Nucleus accumbens (tissue), 56 donors: ENCODE results near the gene DNAH17.

Experiments used
- DNase-seq, 56 donors: peaks; one replicate each; lab custom pipeline; 2025; lab: John Stamatoyannopoulos, UW

DNAH17 gene

DNA sequence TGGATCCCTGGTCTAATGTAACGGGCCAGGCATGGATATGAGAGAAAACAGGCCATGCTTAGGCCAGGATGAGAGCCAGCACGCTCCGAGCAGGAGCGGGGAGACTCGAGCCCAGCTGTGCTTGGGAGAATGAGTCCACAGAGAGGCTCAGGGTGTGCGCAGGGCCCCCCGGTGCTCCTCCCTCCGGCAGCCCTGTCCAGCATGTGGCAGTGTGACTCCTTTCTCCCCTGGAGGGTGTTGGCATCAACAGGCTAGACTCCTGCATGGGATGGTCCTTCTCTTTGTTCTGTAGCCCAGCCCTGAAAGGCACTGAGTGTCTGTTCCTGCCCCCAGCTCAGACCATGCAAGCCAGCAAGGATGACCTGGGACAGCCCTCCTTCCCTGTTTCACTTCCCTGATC lies 175.3 kb downstream of the DNAH17 start:
- no peak for DNase-seq

DNA sequence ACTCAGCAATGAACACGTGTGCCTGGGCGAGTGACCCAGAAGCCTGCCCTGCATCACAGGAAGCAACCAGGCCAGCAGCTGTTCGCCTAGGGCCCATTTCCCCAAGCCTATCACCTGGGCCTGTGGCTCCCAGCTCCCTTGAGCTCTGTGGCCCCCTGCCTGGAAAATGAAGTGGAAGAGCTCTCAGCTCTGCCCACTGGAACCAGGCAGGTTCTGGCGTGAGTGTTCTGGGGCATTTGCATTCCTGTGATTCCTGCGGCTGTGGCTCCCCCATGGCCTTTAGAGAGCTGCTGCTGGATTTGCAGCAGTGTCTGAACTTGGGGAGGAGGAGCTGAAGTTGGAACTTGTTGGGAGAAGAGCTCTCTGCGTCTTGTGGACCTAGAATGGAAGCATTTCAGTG lies 175.9 kb downstream of the DNAH17 start:
- no peak for DNase-seq

DNA sequence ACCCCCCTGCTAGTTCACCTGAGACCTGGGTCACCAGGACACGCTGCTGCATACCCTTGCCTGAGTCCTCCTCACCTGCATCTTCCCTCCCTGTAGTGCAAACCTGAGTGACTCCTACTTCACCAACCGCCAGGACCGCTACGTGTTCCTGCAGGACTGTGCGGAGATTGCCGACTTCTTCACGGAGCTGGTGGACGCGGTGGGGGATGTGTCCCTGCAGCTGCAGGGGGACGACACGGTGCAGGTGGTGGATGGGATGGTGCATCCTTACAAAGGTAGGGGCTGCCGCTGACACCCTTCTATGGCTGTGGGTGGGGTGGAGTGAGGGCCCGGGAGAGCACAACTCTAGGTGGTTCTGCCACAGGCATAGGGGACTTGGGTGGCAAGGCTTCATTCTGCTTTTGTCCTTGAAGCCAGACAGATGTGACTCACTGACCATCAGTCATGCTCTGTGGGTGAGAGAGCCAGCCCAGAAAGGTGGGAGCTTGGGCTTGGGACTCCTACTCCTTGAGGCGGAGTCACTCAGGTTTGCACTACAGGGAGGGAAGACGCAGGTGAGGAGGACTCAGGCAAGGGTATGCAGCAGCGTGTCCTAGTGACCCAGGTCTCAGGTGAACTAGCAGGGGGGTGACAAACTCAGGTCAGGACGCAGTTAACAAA lies 176.5 kb downstream of the DNAH17 start:
- DNase-seq = no peak

DNA sequence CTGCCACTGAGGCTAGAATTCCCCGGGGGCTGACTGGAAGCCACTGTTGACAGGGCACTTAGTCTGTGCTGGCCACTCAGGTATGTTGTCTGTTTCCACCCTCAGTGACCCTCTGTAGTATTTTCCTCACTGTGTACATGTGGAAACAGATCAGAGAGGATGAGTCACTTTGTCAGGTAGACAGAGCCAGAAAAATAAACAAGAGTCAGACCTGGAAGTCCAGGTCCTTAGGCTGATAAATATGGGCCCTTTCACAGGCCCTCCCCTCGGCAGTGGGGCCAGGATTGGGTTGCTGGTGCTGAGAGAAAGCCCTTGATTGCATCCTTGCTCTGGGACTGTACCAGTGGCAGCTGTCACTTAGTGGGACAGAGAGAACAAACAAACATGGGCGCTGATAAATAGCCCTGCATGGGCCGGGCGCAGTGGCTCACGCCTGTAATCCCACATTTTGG lies 177.5 kb downstream of the DNAH17 start:
- no peak for DNase-seq

DNA sequence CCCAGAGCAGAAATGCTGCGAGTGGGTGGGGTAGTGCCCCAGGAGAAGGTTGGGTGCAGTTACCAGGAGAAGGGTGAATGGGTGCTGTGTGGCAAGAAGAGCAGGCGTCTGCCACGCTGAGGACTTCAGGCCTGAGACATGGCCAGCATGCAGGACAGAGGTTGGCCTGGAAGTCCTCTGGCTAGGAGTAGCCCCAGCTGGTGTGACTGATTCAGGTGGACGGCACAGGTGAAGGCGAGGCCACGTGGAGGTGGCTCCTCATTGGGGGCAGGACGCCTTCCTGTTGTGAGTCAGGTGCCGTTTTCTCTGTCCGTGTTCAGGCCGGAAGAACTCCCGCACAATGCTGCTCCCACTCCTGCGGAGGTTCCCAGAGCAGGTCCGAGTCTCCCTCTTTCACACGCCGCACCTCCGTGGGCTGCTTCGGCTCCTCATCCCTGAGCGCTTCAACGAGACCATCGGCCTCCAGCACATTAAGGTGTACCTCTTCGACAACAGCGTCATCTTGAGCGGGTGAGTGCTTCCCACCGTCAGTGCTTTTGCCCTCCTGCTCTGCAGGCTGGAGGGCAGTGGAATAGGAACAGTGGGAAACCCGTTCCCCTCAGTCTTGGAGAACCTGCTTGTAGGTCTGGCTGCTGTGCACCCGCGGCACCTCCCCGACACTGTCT lies 178.0 kb downstream of the DNAH17 start:
- no peak for DNase-seq

DNA sequence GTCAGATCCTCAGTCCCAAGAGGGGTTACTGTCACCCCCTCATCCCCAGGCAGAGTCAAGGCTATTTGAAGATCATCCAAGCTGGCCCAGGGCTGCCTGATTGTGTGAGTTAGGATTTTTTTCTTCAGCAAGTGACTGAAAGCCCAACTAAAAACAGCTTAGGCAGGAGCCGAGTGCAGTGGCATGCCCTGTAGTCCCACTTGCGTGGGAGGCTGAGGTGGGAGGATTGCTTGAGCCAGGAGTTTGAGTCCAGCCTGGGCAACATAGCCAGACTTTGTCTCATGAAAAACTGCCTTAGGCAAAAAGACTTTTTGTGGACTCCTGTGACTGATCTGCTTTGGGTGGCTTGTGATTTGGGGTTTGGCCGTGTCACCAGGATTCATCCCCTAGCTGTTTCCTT lies 178.8 kb downstream of the DNAH17 start:
- no peak for DNase-seq

DNA sequence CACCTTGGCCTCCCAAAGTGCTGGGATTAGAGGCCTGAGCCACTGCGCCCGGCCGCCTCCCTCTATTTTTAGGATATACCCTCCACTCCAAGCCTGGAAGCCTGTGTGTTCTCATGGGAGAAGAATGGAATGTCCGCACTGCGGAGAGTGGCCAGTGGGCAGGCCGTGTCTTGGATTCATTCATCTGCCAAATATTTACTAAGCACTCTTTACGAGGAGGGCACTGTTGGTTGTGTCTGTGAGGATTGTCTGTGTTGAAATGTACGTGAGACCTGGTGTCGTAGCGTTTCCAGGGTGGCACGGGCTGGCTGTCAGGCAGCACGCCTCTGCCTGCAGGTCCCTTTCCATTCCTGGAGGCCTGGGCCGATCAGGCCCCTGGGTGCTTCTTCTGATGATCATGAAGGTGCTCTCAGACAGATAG lies 179.5 kb downstream of the DNAH17 start:
- no peak for DNase-seq

DNA sequence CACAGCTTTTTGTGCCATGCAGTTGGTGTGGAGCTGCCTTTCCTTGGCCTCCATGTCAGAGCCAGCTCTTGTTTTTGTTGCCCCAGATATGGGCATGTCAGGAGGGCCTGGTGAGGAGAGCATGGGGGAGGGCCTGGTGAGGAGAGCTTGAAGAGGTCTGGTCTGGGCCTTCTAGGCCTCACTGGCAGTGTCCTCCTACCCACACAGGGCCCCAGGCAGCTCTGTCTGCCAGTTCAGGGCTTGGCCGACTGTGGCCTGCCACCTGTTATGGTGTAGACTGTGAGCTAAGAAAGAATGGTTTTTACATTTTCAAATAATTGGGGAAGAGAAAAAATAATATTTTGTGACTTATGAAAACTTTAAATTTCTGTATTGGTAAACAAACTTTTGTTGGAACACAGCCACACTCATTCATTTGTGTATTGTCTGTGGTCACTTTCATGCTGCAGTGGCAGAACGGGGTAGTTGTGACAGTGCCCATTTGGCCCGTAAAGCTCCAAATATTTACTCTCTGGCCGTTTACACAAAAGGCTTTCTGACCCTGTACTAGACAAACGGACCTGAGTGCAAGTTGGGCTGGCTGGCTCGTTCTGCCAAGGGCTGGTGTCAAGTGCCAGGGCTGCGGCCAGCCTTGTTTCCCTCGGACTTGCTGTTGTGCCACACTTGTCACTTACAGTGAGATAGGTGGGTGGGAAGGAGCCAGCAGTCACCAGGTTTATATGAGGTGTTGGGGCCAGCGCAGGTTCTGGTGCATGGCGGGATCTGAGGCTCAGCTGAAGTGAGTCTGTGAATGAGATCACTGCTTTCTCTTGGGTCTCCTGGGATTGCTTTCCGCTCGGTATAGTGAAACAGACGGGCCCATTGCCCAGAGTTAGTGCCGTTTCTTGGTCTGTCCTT lies 180.5 kb downstream of the DNAH17 start:
- DNase-seq = peak in 5 of 56 donors; percentile 10 to 35 (median 18)

DNA sequence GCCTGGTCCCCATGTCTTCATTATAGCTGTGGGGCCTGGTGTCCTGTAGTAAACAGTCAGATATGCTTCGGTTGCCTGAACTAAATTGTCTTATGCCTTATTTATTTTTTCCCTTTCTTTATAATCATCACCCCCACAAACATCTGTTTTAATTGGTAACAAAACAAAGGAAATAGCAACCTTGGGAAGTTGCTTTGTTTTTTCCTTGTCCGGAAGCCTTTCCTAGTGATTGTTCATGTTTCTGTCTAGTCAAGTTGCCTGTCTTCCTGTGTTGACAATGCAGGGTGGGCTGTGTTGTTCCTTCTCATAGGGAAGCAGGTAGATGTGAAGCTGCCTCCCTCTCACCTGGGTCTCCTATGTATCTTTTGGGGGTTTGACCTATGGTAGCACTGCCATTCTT lies 182.0 kb downstream of the DNAH17 start:
- no peak for DNase-seq

DNA sequence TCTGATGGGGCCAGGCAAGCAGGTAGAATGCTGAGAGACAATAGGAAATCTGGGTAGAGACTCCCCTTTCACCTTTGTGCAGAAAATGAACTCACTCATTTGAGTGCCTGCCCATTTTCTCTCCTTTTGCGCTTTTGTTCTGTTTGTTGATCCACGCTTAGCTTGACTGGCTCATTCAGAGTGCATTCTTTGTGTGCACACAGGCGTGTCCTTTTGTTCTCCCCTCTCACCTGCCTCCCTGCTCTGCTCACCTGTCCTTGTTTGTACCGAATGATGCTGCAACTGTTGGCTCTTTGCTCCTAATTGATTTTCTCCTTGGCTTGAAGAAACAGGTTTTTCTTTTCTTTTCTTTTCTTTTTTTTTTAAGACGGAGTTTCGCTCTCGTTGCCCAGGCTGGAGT lies 183.0 kb downstream of the DNAH17 start:
- no peak for DNase-seq

DNA sequence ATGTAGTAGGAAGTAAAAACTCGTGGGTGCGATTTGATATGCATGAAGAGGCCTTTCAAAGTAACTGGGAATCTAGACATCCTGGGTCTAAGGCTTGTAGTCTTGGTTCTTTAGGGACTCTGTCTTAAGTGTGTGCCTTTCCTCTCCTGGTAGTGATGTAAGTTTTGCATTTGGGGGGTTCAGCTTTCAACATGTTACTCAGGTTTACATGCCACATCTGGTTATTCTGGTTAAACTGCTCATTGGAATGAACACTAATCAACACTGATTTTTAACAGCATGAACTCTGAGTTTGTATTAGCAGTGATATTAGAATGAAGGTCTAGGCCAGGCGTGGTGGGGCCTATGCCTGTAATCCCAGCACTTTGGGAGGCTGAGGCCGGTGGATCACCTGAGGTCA lies 183.6 kb downstream of the DNAH17 start:
- no peak for DNase-seq

DNA sequence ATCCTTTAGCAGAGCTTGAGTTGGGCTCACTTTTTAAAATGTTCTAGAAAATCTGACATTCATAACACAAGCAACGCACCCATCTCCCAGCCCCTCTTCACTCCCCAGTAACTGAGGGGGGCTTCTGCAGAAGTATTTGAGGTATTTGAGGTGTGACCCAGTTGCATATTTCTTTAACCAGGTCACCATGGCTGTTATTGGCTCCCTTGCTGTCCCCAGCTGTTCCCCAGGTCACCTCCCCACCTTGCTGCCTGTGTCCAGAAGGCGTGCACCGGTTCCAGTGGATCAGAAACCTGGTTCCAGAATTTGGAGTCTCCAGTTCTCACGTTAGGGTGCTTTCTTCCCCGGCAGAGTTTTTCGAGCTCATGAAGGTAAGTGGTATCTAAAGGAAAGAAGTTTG lies 184.9 kb downstream of the DNAH17 start:
- no peak for DNase-seq

DNA sequence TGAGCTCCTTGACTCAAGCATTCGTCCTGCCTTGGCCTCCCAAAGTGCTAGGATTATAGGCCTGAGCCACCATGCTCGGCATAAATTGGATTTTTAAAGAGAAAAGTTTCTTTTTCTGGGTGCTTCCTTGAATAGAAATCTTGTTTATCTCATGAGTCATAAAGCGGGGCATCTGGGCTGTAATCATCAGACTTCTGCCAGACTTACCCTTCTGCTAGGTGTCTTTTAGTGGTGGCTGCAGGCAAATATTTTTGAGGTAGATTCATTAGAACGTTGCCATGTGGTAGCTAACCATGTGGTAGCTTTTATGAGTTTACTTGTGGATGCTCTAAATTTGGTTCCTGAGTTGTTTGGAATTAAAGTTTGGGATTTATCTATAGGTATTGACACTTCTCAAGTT lies 185.4 kb downstream of the DNAH17 start:
- no peak for DNase-seq

DNA sequence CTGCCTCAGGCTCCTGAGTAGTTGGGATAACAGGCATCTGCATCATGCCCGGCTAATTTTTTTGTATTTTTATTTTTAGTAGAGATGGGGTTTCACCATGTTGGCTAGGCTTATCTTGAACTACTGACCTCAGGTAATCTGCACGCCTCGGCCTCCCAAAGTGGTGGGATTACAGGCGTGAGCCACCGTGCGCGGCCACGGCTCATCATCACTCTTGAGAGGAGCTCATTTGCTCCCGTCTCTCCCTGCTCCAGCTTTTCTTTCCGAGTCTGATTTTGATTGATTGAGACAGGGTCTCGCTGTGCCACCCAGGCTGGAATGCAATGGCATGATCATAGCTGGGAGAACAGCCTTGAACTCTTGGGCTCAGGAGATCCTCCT lies 186.2 kb downstream of the DNAH17 start:
- no peak for DNase-seq

DNA sequence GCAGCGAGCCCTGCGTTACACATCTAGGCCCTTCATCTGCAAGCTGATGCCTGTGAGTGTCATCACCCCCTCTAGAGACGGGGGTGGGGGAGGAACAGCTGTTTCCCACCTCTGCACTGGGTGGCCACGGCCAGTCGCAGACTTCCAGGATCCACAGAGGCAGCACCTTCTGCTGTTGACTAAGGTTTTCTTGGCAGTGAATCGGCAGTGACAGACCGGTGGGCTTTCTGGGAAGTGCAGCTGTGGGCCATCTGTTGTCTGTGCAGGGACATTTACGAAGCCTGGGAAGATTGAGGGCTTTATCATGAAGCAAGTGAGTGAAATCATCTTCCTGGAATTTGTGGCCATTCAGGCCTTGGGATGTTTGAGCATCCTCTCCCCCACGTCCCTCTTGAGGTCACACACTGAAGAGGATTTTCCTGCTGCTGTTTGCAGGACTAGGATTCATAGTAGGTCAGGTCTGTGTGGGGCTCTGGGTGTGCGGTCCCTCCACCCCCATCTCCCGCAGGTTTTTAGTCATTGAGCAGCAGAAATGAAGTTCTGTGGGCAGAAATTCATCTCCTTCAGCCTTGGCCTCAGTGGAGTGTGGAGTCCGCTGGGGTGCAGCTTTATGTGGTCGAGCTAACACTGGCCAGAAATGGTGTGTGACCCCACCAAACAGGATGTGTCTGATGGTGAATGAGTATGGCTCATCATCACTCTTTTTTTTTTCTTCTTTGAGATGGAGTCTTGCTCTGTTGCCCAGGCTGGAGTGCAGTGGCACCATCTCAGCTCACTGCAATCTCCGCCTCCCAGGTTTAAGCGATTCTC lies 186.8 kb downstream of the DNAH17 start:
- no peak for DNase-seq

DNA sequence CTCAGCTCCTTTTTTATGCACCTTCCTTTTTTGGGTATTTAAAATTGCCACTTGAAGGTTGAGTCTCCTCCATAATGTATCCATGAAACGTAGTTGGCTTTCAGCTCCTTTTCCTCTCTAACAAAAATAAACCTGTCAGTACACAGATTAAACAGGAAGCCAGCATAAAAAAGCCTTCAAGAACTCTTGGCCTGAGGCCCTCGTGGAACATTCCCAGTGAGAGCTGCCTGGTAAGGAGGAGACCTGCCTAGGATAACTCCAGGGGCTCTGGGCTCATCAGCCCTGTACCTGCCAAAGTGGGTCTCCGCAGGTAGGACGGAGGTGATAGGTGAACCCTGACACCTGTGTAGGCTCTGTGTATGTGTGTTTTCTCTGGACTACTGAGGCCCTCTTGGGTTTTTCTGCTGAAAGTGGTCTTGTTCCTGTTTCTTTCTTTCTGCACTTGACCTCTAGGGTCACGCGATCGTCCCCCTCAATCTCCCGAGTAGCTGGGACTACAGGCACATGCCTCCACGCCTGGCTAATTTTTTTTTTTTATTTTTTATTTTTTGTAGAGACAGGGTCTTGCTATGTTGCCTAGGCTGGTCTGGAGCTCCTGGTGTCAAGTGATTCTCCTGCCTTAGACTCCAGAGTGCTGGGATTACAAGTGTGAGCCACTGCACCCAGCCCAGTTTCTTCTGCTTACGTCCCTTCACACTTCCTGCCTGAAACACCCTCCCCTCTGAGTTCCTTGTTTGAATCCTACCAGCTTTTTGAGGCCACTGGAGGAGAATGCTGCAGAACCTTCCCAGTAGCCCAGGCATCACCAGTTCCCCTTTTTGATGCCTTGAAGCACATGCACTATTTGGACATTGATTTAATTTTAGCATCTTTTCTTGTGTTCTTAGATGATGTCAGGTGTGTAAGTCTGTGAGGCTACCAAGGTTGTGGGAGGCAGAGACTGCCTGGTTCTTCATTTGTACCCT lies 188.9 kb downstream of the DNAH17 start:
- peak in 7 of 56 donors; percentile 12 to 25 (median 20) for DNase-seq

DNA sequence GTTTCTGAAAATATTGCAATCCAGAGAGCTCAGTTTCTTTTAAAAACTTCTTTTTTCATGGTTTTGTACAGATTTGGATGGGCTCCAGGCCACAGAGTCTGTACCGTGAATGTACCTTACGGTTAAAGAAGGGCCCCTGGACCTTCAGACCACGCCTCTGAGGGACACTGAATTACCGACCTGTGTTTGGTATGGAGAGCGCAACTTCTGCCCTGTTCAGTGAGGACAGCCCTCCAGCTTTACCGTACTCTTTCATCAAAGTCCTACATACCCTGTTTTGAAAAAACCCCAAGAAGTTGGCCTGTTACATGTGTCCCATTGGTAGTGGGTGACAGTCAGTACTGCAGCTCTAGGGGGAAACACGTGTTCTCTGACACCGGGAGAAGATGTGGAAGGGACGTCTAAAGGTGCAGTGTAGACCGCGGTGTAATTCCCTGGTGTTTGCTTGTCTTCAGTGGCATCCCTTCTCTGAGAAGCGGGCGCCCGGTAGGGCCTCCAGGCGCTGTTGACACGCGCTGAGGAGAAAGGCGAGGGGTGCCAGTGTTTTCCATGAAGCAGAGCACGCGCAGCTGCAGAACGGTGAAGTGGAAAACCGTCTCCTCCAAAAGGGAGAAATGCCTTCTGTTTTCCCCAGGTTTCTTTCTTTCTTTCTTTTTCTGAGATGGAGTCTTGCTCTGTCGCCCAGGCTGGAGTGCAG lies 192.6 kb downstream of the DNAH17 start:
- DNase-seq = no peak

DNA sequence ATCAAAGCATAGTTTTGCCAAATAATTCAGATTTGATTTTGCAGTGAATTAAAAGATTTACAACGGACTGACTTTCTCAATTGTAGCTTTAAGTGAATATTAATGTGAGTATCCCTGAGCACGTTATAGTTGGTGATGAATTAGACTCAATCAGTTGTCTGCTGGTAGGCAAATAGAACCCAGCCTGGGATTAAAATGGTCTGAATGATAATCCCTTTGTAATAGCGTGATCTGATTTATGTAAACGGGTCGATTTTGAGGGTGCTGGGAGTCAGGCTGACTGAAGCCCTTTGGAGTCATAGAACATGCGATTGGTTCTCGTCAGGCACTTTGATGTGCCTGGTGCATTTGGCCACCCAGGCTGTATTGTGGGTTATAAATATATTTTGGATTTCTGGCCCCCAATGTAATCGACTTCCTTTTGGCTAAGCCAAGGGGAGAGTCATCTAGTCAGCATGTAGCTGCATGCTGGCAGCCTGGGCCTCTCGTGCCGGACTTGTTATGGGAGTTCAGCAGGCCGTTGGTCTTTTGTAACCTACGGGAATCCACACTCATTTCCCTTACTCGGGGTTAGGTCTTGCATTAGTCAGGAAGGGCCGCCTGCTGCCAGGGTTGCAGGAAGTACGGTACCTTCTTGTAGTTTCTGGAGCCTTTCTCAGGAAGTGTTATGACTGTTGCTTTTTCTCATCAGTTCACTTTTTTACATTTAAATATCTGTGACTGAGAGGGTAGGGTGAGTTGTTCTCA lies 193.3 kb downstream of the DNAH17 start:
- DNase-seq = peak in 8 of 56 donors; percentile 7 to 44 (median 28)
